Measurements from ENCODE around the gene STK35.

GRCh38 chr20:2162125-2162822, 60.6 kb downstream of the STK35 start:
- no peak for TF ChIP-seq CTCF (IDR thresholded peaks at IDR 0.05)
- TF ChIP-seq ZFX (IDR thresholded peaks at IDR 0.05; ENCODE audit: borderline replicate concordance), result no peak
